ENCODE data around the gene RWDD1. TPM values are rescaled to one million over a fixed set of nuclear protein-coding genes. Genes with fewer than 3 reads are reported as not detected.

RWDD1 gene
- total RNA-seq, 1 experiment from 2014 or later, result 24.6 TPM

GRCh38 chr6:116563830-116564229, 7.5 kb upstream of the RWDD1 start:
- H3K4me2 ChIP-seq (ENCODE audit: low read length), result no peak overlapping the region
- DNase-seq, result no peak
- H3K9me3 ChIP-seq (ENCODE audit: low read length), result no peaks in the 10 kb centered on the region
- POLR2A ChIA-PET (ENCODE audit: unreplicated experiment), result no interaction called here
- H3K36me3 ChIP-seq (ENCODE audit: low read depth, low read length), result no peaks in the 10 kb centered on the region
- 0 out of 2 replicates have a peak, but pooled peaks cover 2% of the 10 kb centered on the region for H3K4me1 ChIP-seq (ENCODE audit: insufficient read depth, low read length)
- no peak overlapping the region for H3K27ac ChIP-seq (ENCODE audit: low read length)
- no peak overlapping the region for H3K4me3 ChIP-seq (ENCODE audit: low read length)
- H3K9ac ChIP-seq (ENCODE audit: low read length), result no peak overlapping the region
- H3K79me2 ChIP-seq (ENCODE audit: low read length), result no peaks in the 10 kb centered on the region
- BruUV-seq (replicated peaks), result no TSS peak
- no peaks in the 10 kb centered on the region for H3K27me3 ChIP-seq (ENCODE audit: low read length)
- no peaks in the 10 kb centered on the region for H3K9me2 ChIP-seq (replicated peaks; ENCODE audit: low read length)
- no peaks in the 10 kb centered on the region for H4K20me1 ChIP-seq (ENCODE audit: low read length)
- H2AFZ ChIP-seq (ENCODE audit: low read length), result no peak overlapping the region
- CTCF ChIA-PET, result no interaction called here
- no peak for ATAC-seq
- H3F3A ChIP-seq (ENCODE audit: low read length, unreplicated experiment), result no peaks in the 10 kb centered on the region
- TF ChIP-seq EZH2phosphoT487 (IDR thresholded peaks at IDR 0.05; ENCODE audit: borderline replicate concordance, low read length) (no peak), CTCF (conservative IDR thresholded peaks at IDR 0.05; ENCODE audit: low read depth, low read length) (no peak)
- intact Hi-C loops (cut with micrococcal nuclease), result no loop called here

- Histone ChIP-seq H3K4me2 (ENCODE audit: low read length) (no peak overlapping the region), H3K27ac (ENCODE audit: low read length) (no peak overlapping the region), H3K4me1 (ENCODE audit: insufficient read depth, low read length) (no peaks in the 10 kb centered on the region; the same call in 1 of the 2 replicates), H3F3A (ENCODE audit: low read length, unreplicated experiment) (no peaks in the 10 kb centered on the region), H4K20me1 (ENCODE audit: low read length) (no peaks in the 10 kb centered on the region), H3K79me2 (ENCODE audit: low read length) (no peaks in the 10 kb centered on the region), H3K9me3 (ENCODE audit: low read length) (no peaks in the 10 kb centered on the region), H3K36me3 (ENCODE audit: low read depth, low read length) (no peaks in the 10 kb centered on the region), H3K9ac (ENCODE audit: low read length) (no peak overlapping the region), H2AFZ (ENCODE audit: low read length) (no peak overlapping the region), H3K4me3 (ENCODE audit: low read length) (no peak overlapping the region), H3K27me3 (ENCODE audit: low read length) (no peaks in the 10 kb centered on the region), H3K9me2 (replicated peaks; ENCODE audit: low read length) (no peaks in the 10 kb centered on the region)
- no peak for DNase-seq
- ChIA-PET POLR2A (ENCODE audit: unreplicated experiment) (no interaction called here), CTCF (no interaction called here)
- TF ChIP-seq EZH2phosphoT487 (IDR thresholded peaks at IDR 0.05; ENCODE audit: borderline replicate concordance, low read length) (no peak), EZH2 (IDR thresholded peaks at IDR 0.05; ENCODE audit: low read length, unreplicated experiment) (no peak)
- no TSS peak for BruUV-seq (replicated peaks)
- intact Hi-C loops (cut with micrococcal nuclease), result no loop called here
- ATAC-seq, result no peak
These were observed 7.0 kb upstream of the RWDD1 start for GRCh38 chr6:116564311-116564710.

DNA sequence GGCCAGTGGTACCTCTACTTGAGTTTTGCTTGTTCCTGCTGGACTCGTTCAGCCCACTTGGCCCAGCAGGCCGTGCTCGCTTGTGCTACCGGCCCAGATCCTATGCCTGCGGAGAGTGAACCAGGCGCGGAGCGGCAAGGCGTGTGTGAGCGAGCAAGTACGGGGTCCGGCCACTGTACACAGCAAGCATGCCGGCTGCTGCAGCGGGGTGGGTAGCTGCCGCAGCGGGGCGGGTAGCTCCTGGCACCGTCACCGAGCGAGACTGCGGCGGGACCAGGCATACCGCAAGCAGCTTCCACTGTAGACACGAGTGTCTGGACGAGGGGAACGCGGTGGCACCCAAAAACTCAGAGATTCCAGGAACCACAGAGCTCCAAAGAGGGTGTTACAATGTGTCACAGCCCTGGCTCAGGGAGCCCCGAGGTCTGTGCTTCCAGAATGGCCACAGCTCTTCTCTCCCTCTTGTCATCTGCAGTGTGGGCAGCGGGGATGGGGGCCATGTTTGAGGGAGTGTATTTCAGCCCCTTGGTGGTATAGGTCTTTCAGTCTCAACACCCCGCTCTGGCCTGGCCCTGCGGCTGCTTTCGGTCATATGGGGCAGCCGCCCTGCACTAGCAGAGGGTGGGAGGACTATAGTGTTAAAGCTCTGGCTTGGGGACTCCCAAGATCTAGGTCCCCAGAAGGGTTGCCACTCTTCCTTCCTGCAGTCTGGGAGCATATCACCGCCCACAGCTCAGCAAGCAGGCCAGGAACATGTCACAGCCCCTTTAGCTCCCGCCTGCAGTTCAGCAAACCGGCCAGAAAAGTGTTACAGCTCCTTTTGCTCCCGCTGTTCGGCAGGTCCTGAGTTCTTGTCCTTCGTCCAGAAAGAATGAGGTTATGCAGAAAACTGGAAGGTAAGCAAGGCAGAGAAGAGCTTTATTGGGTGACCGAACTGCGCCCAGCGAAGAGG, 6.1 kb upstream of the RWDD1 start:
- intact Hi-C loops (cut with micrococcal nuclease), result no loop called here
- Histone ChIP-seq H4K20me1 (ENCODE audit: low read length) (no peaks in the 10 kb centered on the region), H3K9me3 (ENCODE audit: low read length) (no peaks in the 10 kb centered on the region), H3K4me3 (ENCODE audit: low read length) (no peak overlapping the region), H3K36me3 (ENCODE audit: low read depth, low read length) (no peaks in the 10 kb centered on the region), H3F3A (ENCODE audit: low read length, unreplicated experiment) (no peaks in the 10 kb centered on the region), H2AFZ (ENCODE audit: low read length) (no peak overlapping the region), H3K4me1 (ENCODE audit: insufficient read depth, low read length) (peaks cover 7% of the 10 kb centered on the region), H3K4me2 (ENCODE audit: low read length) (no peak overlapping the region), H3K27ac (ENCODE audit: low read length) (no peak overlapping the region), H3K79me2 (ENCODE audit: low read length) (peaks cover 7% of the 10 kb centered on the region), H3K9ac (ENCODE audit: low read length) (no peak overlapping the region), H3K27me3 (ENCODE audit: low read length) (no peaks in the 10 kb centered on the region), H3K9me2 (replicated peaks; ENCODE audit: low read length) (no peaks in the 10 kb centered on the region)
- ATAC-seq (no peak), DNase-seq (no peak)
- no TSS peak for BruUV-seq (replicated peaks)
- ChIA-PET POLR2A (ENCODE audit: unreplicated experiment) (no interaction called here), CTCF (no interaction called here)
- TF ChIP-seq EZH2phosphoT487 (IDR thresholded peaks at IDR 0.05; ENCODE audit: borderline replicate concordance, low read length), result no peak
- no peak for TF ChIP-seq EZH2 (IDR thresholded peaks at IDR 0.05; ENCODE audit: low read length, unreplicated experiment)
- TF ChIP-seq CTCF (conservative IDR thresholded peaks at IDR 0.05; ENCODE audit: low read depth, low read length), result no peak

Data from PC-3 (cell line).